ENCODE measurements around the gene CEBPG. TPM values are rescaled to one million over a fixed set of nuclear protein-coding genes. Genes with fewer than 3 reads are reported as not detected.

Gene CEBPG
- total RNA-seq, 1 experiment from 2014 or later = 51.1 TPM

DNA sequence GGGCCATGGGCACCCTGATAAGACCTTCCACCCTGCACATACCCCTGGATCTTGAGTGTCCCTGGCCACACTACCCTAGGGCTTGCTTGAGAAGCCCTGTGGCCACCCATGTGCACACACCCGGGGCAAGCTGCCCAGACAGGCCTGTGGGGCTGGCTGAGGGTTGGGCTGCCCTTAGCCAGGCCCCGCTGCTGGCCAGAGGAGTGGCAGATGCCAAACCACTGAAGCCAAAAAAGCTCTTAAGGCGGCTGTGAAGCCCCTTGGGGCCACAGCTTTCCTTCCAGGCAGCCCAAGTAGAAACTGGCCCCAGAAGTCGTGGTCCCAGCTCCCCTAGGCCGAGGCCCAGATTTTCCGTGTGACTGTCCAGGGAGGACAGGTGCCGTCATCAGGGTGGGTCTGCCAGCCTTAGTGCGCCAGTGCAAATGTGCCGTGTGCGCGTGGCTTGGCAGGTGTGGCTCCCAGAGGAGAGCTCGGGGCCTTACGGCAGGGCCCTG lies 14.8 kb downstream of the CEBPG start:
- H3K9ac ChIP-seq (ENCODE audit: low read length) = no peak overlapping the region
- H3K79me2 ChIP-seq (ENCODE audit: insufficient read depth, low read length) = peaks cover 17% of the 10 kb centered on the region
- POLR2A ChIA-PET = interaction anchor here (1.4 kb wide), 1 partner anchor 12 kb away, joined by 3 read pairs; no protein-coding TSS in a partner anchor
- H3K36me3 ChIP-seq (ENCODE audit: control insufficient read depth in 1 of 2, insufficient read depth in 2 of 2, low read length in 2 of 2) = no peaks in the 10 kb centered on the region; a peak in 1 of 4 replicates
- no peak overlapping the region for H3K4me3 ChIP-seq (replicated peaks in 1 of 2; ENCODE audit: low read depth in 1 of 2, low read length in 2 of 2)
- no peaks in the 10 kb centered on the region for H3K27me3 ChIP-seq (ENCODE audit: insufficient read depth, low read length)
- intact Hi-C loops (cut with micrococcal nuclease) = no loop called here
- DNase-seq (ENCODE audit: low read depth, low spot score) = no peak
- CTCF ChIA-PET = no interaction called here
- no peak overlapping the region for H3K27ac ChIP-seq (ENCODE audit: low read depth, low read length)
- no TSS peak for BruUV-seq (replicated peaks)
- no peak for TF ChIP-seq EZH2 (IDR thresholded peaks at IDR 0.05)
- no peak for TF ChIP-seq JUND (IDR thresholded peaks at IDR 0.05)
- no peak for TF ChIP-seq CEBPB (IDR thresholded peaks at IDR 0.05; ENCODE audit: low read depth)
- TF ChIP-seq ZNF274 (IDR thresholded peaks at IDR 0.05; ENCODE audit: low read depth, low read length) = no peak
- no peak for TF ChIP-seq SIN3A (IDR thresholded peaks at IDR 0.05; ENCODE audit: low read depth)
- TF ChIP-seq EZH2phosphoT487 (IDR thresholded peaks at IDR 0.05; ENCODE audit: borderline replicate concordance) = no peak
- no peak for TF ChIP-seq TCF7L2 (IDR thresholded peaks at IDR 0.05; ENCODE audit: borderline replicate concordance, extremely low read depth, insufficient read depth, insufficient read length)
- TF ChIP-seq, protein P1, sequence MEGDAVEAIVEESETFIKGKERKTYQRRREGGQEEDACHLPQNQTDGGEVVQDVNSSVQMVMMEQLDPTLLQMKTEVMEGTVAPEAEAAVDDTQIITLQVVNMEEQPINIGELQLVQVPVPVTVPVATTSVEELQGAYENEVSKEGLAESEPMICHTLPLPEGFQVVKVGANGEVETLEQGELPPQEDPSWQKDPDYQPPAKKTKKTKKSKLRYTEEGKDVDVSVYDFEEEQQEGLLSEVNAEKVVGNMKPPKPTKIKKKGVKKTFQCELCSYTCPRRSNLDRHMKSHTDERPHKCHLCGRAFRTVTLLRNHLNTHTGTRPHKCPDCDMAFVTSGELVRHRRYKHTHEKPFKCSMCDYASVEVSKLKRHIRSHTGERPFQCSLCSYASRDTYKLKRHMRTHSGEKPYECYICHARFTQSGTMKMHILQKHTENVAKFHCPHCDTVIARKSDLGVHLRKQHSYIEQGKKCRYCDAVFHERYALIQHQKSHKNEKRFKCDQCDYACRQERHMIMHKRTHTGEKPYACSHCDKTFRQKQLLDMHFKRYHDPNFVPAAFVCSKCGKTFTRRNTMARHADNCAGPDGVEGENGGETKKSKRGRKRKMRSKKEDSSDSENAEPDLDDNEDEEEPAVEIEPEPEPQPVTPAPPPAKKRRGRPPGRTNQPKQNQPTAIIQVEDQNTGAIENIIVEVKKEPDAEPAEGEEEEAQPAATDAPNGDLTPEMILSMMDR (IDR thresholded peaks at IDR 0.05 in 2 of 3, conservative IDR thresholded peaks at IDR 0.05 in 1 of 3; ENCODE audit: borderline replicate concordance in 1 of 3, insufficient read depth in 1 of 3, low read depth in 2 of 3, low read length in 2 of 3) = no peak
- TF ChIP-seq CBX3 (IDR thresholded peaks at IDR 0.05; ENCODE audit: low read depth) = no peak
- TF ChIP-seq, protein P2, sequence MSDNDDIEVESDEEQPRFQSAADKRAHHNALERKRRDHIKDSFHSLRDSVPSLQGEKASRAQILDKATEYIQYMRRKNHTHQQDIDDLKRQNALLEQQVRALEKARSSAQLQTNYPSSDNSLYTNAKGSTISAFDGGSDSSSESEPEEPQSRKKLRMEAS (IDR thresholded peaks at IDR 0.05) = no peak
- no peak for TF ChIP-seq SRF (IDR thresholded peaks at IDR 0.05; ENCODE audit: low read depth)
- no peak; the same call in 1 of the 2 replicates for TF ChIP-seq POLR2AphosphoS5 (IDR thresholded peaks at IDR 0.05; ENCODE audit: low read depth, low read length)
- TF ChIP-seq, protein P3, sequence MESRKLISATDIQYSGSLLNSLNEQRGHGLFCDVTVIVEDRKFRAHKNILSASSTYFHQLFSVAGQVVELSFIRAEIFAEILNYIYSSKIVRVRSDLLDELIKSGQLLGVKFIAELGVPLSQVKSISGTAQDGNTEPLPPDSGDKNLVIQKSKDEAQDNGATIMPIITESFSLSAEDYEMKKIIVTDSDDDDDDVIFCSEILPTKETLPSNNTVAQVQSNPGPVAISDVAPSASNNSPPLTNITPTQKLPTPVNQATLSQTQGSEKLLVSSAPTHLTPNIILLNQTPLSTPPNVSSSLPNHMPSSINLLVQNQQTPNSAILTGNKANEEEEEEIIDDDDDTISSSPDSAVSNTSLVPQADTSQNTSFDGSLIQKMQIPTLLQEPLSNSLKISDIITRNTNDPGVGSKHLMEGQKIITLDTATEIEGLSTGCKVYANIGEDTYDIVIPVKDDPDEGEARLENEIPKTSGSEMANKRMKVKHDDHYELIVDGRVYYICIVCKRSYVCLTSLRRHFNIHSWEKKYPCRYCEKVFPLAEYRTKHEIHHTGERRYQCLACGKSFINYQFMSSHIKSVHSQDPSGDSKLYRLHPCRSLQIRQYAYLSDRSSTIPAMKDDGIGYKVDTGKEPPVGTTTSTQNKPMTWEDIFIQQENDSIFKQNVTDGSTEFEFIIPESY (IDR thresholded peaks at IDR 0.05; ENCODE audit: extremely low read depth, insufficient replicate concordance, low read length) = no peak
- TF ChIP-seq, protein P4, sequence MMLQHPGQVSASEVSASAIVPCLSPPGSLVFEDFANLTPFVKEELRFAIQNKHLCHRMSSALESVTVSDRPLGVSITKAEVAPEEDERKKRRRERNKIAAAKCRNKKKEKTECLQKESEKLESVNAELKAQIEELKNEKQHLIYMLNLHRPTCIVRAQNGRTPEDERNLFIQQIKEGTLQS (IDR thresholded peaks at IDR 0.05) = no peak
- TF ChIP-seq ELF1 (IDR thresholded peaks at IDR 0.05; ENCODE audit: borderline replicate concordance, low read depth) = no peak
- no peak for TF ChIP-seq SP1 (IDR thresholded peaks at IDR 0.05; ENCODE audit: low read depth)
- TF ChIP-seq, protein P5, sequence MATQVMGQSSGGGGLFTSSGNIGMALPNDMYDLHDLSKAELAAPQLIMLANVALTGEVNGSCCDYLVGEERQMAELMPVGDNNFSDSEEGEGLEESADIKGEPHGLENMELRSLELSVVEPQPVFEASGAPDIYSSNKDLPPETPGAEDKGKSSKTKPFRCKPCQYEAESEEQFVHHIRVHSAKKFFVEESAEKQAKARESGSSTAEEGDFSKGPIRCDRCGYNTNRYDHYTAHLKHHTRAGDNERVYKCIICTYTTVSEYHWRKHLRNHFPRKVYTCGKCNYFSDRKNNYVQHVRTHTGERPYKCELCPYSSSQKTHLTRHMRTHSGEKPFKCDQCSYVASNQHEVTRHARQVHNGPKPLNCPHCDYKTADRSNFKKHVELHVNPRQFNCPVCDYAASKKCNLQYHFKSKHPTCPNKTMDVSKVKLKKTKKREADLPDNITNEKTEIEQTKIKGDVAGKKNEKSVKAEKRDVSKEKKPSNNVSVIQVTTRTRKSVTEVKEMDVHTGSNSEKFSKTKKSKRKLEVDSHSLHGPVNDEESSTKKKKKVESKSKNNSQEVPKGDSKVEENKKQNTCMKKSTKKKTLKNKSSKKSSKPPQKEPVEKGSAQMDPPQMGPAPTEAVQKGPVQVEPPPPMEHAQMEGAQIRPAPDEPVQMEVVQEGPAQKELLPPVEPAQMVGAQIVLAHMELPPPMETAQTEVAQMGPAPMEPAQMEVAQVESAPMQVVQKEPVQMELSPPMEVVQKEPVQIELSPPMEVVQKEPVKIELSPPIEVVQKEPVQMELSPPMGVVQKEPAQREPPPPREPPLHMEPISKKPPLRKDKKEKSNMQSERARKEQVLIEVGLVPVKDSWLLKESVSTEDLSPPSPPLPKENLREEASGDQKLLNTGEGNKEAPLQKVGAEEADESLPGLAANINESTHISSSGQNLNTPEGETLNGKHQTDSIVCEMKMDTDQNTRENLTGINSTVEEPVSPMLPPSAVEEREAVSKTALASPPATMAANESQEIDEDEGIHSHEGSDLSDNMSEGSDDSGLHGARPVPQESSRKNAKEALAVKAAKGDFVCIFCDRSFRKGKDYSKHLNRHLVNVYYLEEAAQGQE (IDR thresholded peaks at IDR 0.05; ENCODE audit: low read depth) = no peak
- no peak for TF ChIP-seq FOSL1 (IDR thresholded peaks at IDR 0.05; ENCODE audit: low read depth)
- no peak for TF ChIP-seq RAD21 (IDR thresholded peaks at IDR 0.05; ENCODE audit: low read depth)
- TF ChIP-seq POLR2A (IDR thresholded peaks at IDR 0.05; ENCODE audit: borderline replicate concordance, extremely low read depth, insufficient read depth, insufficient read length) = no peak
- ATAC-seq = no peak
- H4K20me1 ChIP-seq (ENCODE audit: insufficient read depth) = no peaks in the 10 kb centered on the region
- no peaks in the 10 kb centered on the region for H3K9me2 ChIP-seq (ENCODE audit: insufficient read depth)
- H2AFZ ChIP-seq (ENCODE audit: low read depth, low read length, poor library complexity, severe bottlenecking) = no peak overlapping the region
- H3K9me3 ChIP-seq (ENCODE audit: control insufficient read depth in 1 of 2, insufficient read depth in 1 of 2, low read depth in 1 of 2, low read length in 2 of 2) = no peaks in the 10 kb centered on the region
- H3K4me2 ChIP-seq (ENCODE audit: low read length) = no peak overlapping the region
- RAD21 ChIA-PET (ENCODE audit: low non-redundant PET in 1 of 2, low total read pairs in 2 of 2, uncharacterized antibody in 2 of 2, unreplicated experiment in 2 of 2) = no interaction called here
- no peaks in the 10 kb centered on the region for H3K4me1 ChIP-seq (ENCODE audit: control insufficient read depth in 1 of 2, insufficient read depth in 2 of 2, low read length in 2 of 2)
